HG03442 (cell line): Measurements from ENCODE around the gene GABRB1.
A peak's percentile ranks its signal among the peaks of the same experiment; 100 is the strongest.

ENCODE experiments used
- ATAC-seq: cut with Tn5 transposase; IDR thresholded peaks from one replicate; pipeline ENCODE4 v1.9.1; 2021; ENCODE audit warnings: mild to moderate bottlenecking, moderate library complexity; ENCODE audit not compliant: unreplicated experiment

The GABRB1 gene

DNA sequence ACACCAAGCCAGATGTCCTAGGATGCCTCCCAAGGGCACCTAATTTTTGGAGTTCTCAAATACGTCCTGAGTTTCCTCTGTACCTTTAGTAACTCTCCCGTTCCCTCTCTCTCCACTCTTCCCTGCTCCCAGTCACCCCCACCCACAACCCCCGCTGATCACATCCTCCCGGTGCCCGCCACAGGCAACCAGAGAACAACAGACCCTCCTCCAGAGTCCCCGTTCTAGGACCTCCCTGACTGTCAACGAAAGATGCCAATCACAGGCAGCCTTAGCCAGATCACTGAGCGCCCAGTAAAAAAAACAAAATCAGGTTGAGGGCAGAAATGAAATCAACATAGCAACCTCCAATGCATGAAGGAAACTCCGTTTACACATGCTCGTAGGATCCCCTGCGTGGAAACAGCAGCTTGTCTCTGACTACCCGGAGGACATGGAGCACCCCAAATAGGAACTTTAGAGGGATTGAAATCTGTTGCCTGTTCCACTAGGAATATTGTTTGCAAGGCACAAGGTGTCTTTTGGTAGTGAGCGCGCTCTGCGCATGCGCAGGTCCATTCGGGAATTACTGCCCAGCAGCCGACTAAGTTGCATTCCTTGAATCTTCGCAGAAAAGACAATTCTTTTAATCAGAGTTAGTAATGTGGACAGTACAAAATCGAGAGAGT, at the start of gene GABRB1:
TSS of gene GABRB1 (plus strand) at position 557 of the 668 bp plus-strand sequence.
- no peak for ATAC-seq

DNA sequence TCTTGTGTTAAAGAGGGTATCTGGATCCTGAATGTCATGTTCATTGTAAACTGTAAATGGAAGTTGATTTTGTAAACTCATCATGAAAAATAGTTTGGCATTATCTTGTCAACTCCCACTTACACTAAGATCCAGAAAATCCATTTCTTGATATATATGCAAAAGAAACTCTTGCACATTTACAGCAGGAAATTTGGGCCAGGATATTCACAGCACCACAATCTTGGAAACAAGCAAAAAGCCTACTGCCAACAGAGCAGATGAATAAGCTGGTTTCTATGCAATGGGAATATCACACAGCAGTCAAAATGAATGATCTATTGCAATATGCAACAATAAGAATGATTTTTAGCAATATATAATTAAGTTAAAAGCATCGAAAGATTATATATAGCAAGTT, 46.6 kb upstream of the GABRB1 start:
- no peak for ATAC-seq

DNA sequence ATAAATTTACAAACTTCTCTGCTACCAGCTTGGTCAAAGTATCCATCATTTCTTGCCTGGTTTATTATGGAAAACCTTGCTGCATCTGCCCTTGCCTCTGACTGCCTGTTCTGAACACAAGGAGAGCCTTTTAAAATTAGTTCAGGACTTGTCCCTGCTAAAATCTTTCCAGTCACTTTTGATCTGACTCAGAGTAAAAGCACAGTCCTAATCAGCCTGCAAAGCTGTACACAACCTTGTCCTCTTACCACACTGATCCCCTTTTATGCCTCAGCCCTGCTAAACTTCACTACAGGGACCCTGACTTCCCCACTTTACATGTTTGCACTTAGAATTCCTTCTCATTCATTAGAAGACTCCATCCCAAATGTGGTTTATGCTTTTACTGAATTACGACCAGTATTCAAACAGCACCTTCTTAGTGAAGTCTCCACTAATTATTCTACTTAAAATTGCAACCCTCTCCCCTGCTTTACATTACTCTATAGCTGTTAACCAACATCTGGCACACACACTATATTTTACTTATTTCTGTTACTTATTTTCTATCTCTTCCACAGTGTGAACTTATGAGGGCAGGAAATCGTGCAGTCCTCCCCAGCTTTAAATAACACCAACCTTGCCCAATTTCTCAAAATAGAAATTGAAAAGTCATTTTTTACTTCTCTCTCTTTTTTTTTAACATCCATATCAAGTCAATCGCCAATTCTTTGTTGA, 44.3 kb upstream of the GABRB1 start:
- ATAC-seq = no peak

DNA sequence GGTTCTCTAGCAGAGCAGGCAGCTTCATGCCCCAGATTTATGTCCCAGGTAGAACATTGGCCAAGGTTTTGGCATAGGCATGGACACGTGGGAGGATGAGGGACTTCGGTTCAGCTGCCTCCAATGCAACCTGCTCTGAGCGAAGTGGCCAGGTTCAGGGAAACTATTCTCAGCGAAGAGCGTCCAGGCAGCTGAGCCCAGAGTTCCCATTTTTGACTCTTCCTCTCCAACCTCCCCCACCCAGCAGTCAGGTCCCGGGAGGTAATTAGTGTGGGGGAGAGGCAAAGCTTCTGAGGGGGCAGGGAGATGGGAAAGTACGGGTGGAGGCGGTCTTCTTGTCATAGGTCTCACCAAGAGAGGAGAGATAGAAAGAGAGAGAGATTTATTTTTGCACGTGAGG, 39.0 kb upstream of the GABRB1 start:
- no peak for ATAC-seq

DNA sequence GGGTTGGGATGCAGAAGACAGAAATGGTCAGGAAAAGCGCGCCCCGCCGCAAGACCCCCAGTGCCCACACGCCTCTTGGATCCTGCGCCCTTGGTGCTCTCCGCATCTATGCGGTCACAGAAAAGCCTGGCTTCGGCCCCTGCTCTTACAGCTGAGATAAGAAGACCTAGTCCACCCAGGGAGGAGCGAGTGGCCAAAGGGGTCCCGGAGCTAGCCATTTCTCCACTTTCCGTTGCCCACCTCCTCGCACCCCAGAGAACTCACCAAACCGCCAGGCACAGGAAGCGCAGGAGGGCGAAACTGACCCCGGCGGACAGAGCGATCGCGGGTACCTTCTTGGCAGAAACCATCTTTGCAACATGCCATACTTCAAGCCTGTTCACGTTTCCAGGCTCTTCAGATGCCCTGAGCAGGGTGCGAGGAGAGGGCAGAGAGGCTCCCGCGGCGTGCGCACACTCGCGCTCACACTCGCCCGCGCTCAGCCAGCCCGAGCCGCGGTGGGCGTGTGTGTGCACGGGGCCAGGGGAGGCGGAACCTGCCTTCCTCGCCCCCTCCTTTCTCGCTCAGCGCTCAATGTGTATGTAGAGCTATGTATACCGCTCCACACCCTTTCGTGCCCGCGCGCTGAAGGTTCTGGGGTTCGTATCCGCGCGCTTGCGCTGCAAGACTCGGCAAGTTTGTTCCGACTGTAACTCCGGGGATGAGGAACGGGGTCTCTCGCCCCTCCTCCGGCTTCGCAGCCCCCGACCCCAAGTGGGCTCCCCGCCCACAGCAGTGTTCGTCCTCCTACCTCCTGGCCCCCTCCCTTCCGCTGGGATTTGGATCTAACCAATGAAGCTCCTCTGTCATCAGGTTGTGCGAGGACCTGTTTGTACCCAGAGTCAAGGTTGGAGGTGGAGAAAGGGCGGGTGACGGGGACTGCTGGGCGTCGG, 38.0 kb upstream of the GABRB1 start, which contains the start of gene GABRA4:
TSS of gene GABRA4 (minus strand) at position 507 of the 932 bp plus-strand sequence. CDS start at position 350, 157 bp downstream.
- ATAC-seq = no peak

DNA sequence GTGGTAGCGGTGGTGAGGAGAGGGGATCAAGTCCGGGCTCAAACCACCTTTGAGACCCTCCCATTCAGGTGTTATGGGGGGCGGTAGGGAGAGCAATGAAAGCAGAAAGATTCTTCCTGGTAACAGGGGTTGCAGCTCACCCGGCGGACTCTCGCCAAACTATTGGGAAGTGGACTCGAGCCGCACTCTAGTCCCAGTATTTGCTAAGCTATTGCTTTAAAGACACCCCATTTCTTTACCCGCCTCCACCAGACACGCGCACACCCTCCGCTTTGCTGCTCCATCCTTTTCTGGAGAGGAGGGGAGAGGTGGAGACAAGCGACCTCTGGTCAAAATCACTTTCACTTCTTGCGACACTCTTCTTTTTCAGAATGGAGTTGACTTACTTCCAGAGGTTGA, 37.4 kb upstream of the GABRB1 start:
- no peak for ATAC-seq

DNA sequence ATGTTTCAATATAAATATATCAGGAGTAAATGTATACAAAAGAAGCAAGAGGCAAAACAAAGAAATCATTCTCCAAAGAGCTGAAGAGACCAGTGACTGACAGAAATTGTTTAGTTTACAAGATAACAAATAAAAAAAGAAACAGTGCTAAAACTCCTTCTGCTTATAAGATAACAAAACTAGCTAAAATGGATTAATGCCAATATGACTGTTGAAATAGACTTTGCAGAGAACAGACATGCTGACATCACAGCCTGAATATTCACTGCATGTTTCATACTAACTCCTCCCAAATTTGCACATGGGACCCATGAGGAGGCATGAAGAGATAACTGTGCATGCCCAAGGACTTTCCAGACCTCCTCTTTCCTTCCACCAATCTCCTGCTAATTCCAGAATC, 31.8 kb upstream of the GABRB1 start:
- no peak for ATAC-seq

DNA sequence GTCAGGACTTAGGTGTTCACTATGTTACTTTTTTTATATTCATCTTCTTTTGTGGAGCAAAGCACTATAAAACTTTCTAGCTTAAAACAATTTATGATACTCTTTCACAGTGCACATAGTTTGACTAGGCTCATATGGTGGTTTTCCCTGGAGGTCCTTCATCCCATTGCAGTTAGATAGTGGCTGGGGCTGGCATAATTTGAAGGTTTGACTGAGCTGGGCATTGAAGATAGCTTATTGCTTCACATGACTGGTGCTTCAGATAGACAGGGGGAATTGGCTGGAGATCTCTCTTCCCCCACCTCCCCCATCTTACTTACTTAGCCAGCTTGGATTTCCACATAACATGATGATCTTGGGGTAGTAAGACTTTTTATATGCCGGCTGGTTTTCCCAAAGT, 31.0 kb upstream of the GABRB1 start:
- ATAC-seq = no peak

DNA sequence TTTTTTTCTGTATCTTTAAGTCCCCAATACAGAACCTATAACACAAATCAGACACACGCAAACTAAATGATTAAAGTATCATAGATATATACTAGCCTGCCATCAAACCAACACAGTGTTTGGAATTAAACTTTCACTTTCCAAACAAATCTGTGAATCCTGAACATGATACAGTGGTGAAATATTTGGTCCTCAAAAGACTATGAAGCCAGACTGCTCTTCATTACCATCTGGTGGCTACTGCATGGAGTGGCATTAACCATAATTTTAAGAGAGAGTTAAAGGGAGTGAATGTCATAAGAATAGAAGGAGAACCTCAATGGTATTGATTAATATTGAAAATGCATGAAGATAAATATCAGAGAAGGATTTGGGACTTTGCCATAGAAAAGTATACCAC, 28.8 kb upstream of the GABRB1 start:
- no peak for ATAC-seq

DNA sequence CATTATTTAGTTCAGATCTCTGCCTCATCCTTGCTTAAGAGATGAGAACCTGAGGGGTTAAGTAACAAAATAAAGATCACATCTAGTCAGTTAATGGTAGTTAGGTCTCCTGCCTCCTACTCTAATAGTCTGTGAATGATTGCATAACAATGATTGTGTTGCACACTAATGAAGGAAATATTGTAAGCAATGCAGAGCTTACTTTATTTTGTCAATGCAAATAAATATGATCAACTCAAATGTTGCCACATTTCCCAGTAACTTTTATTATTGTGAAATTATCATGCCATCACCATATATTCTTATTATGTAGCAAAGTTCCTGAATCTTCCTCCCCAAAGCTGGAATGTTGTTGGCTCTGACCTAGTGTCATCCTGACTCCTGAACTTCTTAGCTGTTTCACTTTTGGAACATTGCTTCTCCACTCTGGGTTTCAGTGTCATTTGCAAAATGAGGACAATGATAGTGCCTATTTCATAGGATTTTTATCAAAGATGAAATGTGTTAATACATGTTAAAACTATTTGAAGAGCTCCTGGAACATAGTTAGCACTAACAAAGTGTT, 20.9 kb upstream of the GABRB1 start:
- ATAC-seq = no peak

DNA sequence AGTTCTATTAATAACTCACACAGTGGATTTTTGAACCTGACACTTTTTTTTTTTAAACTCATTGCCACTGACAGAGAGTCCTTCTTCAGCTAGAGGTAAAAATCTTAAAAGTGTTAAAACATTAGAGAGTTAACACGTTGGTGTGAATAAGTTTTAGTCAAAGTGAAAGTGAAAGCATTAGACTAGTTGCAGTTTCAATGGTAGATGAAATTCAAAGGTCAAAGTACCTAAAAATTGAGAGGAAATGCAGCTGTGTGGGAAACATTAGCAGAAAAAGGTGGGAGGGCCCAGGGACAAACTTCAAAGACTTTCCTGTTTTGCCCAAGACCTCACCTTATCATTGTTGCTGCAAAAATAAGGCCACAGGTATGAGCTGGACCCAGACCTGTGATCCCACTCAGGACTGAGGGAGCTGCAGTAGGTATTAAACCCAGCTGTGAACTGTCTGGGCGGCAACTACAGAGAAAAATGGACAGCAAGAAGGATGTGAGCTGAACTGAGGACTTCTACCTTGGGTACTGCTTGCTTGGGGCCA, 20.4 kb upstream of the GABRB1 start:
- peak; percentile 85 for ATAC-seq

DNA sequence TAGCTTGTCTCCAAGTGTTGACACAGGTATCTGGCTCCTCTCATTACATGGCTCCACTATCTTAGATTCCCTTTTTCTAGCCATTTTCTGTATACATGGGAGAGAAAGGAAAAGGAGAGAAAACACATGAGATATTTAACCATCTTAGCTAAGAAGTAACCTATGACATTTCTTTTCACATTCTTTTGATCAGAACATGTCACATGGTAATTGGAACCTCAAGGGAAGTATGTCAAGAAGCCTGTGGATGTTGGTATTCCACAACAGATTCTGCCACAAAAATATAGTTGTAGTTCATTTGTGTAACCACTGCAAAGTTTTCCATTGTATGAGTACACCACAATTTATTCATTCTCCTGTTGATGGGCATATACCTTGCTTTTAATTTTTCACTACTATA, 18.7 kb upstream of the GABRB1 start:
- ATAC-seq = no peak

DNA sequence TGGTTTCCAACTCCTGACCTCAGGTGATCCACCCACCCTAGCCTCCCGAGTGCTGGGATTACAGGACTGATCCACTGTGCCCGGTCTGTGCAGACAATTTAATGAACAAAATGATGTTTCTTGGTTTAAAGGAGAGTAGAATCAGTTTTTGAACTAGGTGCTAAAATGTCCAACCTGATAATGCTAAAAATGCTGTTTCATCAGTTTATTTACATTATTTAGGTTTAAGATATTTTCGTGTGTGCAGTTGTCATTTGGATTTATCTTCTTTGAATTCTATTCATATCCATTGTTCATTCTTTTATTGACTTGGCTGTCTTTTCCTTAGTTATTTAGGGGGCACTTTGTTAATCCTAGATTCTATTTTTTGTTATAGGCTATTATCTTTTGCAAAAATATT, 18.0 kb upstream of the GABRB1 start:
- no peak for ATAC-seq

DNA sequence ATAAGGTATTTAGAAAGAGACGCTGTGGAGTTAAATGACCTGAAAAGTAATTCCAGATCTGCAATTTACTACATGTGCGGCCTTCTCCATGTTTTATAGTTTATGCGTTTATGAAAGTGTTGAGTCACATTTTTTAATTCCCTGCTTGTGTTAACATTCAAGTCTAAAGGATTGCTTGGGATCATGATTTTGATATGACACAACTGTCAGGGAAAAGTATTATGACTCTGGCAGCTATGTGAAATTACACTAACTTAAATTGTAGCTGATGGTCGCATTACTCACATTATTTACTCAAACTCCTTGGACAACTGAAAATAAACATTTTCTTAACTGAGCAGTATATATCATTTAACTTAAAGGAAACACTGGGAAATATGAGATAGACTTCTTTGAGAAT, 14.3 kb upstream of the GABRB1 start:
- no peak for ATAC-seq

DNA sequence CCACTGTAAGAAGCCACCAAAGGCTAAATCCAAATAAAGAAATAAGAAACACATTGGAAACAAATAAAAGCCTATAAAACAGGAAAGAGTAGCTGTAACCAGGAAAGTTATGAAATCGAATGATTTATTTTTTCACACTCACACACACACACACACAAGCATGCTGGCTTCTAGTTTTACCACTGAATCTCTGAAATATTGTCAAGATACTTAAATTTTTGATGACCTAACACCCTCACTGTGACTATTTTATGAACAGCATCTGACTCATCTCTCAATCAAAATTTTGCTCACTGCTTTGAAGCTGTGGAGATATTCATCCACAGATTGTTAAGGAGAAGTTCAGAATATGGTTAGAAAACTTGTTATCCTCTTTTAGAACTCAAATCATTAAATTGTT, 13.9 kb upstream of the GABRB1 start:
- no peak for ATAC-seq

DNA sequence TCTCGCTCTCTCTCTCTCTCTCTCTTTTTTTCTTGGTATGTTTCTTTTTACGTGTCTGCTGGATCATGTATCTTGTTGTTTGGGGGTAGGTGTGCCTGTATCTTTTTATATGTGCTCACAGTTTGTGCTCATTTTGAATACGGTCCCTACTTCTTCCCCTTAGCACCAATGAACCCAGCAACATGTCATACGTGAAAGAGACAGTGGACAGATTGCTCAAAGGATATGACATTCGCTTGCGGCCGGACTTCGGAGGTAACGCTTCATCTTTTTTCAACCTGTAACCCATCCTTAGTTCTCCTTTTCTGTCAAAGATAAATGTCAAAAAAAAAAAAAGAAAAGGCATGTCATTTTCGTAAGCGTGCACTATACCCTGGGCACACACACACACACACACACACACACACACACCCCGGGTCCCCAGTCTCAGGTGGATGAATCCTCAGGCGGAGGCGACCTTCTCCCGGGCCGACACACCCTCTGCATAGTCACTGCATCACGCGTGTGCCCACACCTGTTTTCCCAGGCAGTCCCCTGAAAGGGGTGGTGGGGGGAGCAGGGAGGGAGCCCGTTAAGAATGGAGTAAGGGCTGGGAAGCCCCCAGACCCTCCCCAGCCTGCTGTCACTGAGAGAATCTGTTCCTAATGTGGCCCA, 511 bp downstream of the GABRB1 start:
- ATAC-seq = no peak

DNA sequence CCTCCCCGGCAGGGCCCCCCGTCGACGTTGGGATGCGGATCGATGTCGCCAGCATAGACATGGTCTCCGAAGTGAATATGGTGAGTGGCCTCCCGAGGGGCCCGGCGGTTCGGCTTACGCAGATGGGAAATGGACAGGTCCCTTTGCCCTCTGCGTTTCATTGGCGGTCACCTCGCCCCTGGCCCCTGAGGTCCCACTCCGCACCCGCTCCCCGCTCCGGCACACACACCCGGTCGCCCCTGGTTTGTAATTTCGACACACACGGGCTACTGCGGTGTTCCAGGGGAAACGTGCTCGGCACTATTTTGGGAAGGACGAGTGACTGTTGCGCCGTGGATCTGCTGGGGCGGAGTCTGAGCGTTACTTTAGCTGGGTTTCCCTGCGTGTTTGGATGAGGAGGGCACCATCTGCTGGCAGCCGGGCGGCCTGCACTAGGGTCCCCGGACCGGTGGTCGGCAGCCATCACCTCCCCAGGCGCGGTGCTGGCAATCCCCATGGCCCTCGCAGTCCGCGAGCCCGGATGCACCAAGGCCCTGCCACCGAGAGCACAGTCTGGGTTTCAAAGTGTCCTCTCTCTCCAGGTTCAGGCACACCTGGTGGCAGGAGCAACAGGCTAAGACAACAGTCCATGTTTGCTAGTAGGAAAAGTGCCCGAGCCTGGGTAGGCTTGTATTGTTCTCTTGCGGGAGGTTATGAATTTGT, 1.2 kb downstream of the GABRB1 start:
- peak; percentile 96 for ATAC-seq

DNA sequence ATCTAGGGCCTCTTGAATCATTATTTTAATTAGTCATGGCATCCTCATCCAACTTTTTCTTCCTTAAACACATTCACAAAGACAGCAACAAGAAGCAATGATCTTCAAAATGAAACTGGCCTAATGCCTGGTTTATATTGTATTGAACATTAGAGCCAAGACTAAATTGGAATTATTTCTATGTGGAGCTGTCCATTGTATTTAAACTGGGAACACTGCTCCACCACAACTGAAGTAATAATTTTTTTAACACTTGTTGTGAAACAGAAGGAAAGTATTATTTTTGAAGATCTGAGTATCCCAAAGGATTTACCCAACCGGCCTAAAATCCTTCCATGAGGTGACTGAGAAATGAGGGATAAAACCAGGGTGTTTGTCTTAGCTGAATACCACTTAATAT, 6.9 kb downstream of the GABRB1 start:
- no peak for ATAC-seq

DNA sequence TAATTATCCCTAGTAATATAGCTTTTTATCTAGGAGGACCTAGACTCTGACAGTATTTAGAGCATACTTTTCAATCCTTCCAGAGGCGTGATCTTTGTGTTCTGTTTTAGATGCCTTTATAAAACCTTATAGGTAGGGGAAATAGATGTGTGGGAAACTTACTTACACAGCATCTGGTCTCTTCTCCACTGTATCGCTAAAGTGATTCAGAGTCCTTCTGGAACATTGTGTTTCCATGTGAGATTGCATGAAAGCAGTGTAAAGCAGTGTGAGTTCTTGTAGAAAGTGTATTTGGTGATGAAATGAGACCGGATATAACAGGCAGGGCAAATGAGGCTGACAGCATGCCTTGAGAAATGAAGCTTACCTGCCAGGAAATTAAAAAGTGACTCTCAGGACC, 9.5 kb downstream of the GABRB1 start:
- no peak for ATAC-seq

DNA sequence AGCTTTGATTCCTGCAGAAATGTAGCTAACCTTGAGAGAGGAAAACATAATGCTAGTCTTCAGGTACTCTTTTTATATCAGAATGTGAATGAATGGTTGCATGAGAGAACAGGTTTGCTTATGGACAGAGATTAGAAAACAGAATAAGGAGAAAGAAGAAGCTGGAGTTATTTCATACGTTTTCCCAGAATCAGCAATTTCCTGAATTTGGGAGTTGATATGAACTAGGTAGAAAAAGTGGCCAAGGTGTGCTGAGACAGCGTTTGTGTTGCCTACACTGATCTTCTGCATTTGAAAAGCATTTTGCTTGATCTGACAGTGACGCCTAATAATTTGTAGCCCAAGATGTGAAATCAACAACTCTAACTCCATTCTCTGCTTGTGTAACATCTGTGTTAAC, 12.5 kb downstream of the GABRB1 start:
- ATAC-seq = no peak
